Fibroblast of the aortic adventitia (primary cell): ENCODE measurements around the gene DHX38. TPM values are rescaled to one million over a fixed set of nuclear protein-coding genes. Genes with fewer than 3 reads are reported as not detected.

Source experiments
- DNase-seq: peaks from one replicate; pipeline ENCODE4 v3.0.0-alpha.2; 2010; ENCODE audit warnings: low read depth
- H3K4me3 ChIP-seq: 2 replicates; pipeline ENCODE4 v1.5.1; 2011; ENCODE audit warnings: low read depth, mild to moderate bottlenecking, control low read depth, low read length, moderate library complexity
- total RNA-seq: library from RNA; depleted of rRNA; stranded (reverse); fragments of >200 nt; gene quantifications from 2 replicates; pipeline ENCODE4 v1.2.3, GENCODE V29; 2012; ENCODE audit warnings: low replicate concordance
- TF ChIP-seq, protein P1 (sequence below): IDR thresholded peaks from 2 replicates; pipeline ENCODE4 v1.5.1; 2011; ENCODE audit warnings: mild to moderate bottlenecking, low read length, control low read depth, inconsistent platforms; ENCODE audit not compliant: insufficient read depth

The DHX38 gene
- total RNA-seq, 1 donor = 39.1 TPM

- DNase-seq = no peak
- TF ChIP-seq, protein P1, sequence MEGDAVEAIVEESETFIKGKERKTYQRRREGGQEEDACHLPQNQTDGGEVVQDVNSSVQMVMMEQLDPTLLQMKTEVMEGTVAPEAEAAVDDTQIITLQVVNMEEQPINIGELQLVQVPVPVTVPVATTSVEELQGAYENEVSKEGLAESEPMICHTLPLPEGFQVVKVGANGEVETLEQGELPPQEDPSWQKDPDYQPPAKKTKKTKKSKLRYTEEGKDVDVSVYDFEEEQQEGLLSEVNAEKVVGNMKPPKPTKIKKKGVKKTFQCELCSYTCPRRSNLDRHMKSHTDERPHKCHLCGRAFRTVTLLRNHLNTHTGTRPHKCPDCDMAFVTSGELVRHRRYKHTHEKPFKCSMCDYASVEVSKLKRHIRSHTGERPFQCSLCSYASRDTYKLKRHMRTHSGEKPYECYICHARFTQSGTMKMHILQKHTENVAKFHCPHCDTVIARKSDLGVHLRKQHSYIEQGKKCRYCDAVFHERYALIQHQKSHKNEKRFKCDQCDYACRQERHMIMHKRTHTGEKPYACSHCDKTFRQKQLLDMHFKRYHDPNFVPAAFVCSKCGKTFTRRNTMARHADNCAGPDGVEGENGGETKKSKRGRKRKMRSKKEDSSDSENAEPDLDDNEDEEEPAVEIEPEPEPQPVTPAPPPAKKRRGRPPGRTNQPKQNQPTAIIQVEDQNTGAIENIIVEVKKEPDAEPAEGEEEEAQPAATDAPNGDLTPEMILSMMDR = no peak
- H3K4me3 ChIP-seq = no peak overlapping the region
Measured at GRCh38 chr16:72138064-72138572, 44.5 kb downstream of the DHX38 start.

GRCh38 chr16:72139908-72140307 is 46.3 kb downstream of the DHX38 start:
- TF ChIP-seq, protein P1 = no peak
- DNase-seq = no peak
- no peak overlapping the region for H3K4me3 ChIP-seq

DNA sequence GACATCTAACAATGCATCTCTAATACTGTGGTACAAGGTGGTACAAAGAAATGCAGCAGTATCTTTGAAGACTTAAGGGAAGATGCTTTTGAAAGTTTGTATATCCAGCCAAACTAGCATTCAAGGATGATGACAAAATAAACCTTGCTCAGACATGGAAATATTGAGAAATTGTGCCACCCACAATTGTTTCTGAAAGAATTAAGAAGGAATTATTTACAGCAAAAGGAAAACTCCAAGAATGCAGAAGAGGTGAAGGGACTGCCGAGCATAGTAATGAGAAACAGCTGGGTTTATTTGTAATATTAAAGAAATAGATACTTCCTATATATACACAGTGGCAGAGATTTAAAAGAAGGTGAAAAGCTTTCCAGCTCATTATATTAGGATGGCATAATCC is 48.8 kb downstream of the DHX38 start:
- TF ChIP-seq, protein P1 = no peak
- H3K4me3 ChIP-seq = no peak overlapping the region
- DNase-seq = no peak

GRCh38 chr16:72149676-72150464 is 56.2 kb downstream of the DHX38 start:
- TF ChIP-seq, protein P1 = no peak
- no peak overlapping the region for H3K4me3 ChIP-seq
- no peak for DNase-seq

DNA sequence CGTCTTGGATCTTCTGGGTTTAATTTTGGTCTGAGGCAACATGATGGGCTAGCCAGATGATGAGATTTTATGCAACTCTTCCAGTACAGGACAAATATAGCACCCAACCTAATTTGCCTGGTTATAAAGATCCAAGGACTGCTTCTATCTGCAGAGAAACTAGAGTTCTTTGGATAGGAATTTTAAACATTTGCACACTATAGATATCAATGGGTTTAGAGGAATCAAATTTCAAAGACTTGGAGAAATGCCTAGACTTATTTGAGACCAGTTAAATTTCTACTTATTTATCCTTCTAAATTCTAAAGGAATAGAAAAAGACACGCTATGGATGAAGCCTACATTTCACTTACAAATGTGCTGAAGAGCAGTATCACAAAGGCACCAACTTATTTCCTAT is 65.7 kb downstream of the DHX38 start:
- H3K4me3 ChIP-seq = no peak overlapping the region
- TF ChIP-seq, protein P1 = no peak
- DNase-seq = peak; percentile 6

DNA sequence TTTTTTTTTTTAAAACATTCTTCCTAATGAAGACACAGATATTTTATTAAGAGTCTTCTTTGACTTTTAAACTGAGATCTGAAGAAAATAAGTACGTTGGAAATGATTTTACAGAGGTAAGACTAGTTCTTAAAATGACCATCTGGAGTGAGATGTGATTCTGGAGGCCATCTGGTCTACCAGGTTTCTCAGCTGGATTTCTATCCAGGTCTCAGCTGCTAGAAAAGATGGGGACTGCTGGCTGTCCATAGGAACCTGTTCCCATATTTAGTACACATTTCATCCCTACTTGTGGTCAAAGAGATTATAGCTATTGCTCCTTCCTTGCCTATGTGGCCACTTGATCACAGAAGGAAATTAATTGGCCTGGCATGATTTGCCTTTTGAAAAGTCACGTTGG is 66.2 kb downstream of the DHX38 start:
- no peak for DNase-seq
- H3K4me3 ChIP-seq = no peak overlapping the region
- TF ChIP-seq, protein P1 = no peak
